GM12878 (cell line): Measurements from ENCODE around the gene KREMEN2. TPM values are rescaled to one million over a fixed set of nuclear protein-coding genes. Genes with fewer than 3 reads are reported as not detected.

ENCODE experiments used
- ATAC-seq: fragments of 200-7000 bp; cut with Tn5 transposase; 3 replicates; pipeline ENCODE4 v1.9.1; 2020; ENCODE audit warnings: mild to moderate bottlenecking, moderate library complexity
- BruUV-seq: library from RNA; stranded (reverse); fragments of 400-500 nt; replicated peaks from 2 replicates; lab custom pipeline; 2021; lab: Mats Ljungman, UMichigan
- CTCF ChIA-PET: fragments of 300-600 bp; sonication (Branson Sonifier 250); formaldehyde crosslinking; extraction: SDS; loops from one replicate; lab custom pipeline; 2021; ENCODE audit warnings: inconsistent platforms; lab: Yijun Ruan, JAX
- POLR2A ChIA-PET: fragments of 350-600 bp; formaldehyde crosslinking; extraction: SDS; loops from one replicate; lab custom pipeline; 2021; ENCODE audit warnings: inconsistent platforms; lab: Charles Lee
- RAD21 ChIA-PET: fragments of 300-600 bp; sonication (Branson Sonifier 250); formaldehyde crosslinking; loops from one replicate; lab custom pipeline; 2023; ENCODE audit warnings: antibody characterized with exemption; ENCODE audit not compliant: unreplicated experiment; lab: Charles Lee
- SMC1A ChIA-PET: fragments of 300-600 bp; sonication (Branson Sonifier 250); formaldehyde crosslinking; loops from one replicate; lab custom pipeline; 2023; ENCODE audit not compliant: unreplicated experiment, uncharacterized antibody; lab: Charles Lee
- DNase-seq: peaks from one replicate; pipeline ENCODE4 v3.0.0-alpha.2; 2011; ENCODE audit warnings: low read depth, low spot score
- FAIRE-seq: peaks from 3 replicates; lab custom pipeline; 2011; peaks lifted over from hg19 to GRCh38; lab: Jason Lieb, UNC
- H2AFZ ChIP-seq: 2 replicates; pipeline ENCODE4 v1.6.0; 2011; ENCODE audit warnings: low read depth, low read length, control low read depth; ENCODE audit not compliant: control insufficient read depth
- H3K27ac ChIP-seq: 2 replicates; pipeline ENCODE4 v1.5.1; 2011; ENCODE audit warnings: control low read depth; ENCODE audit not compliant: control insufficient read depth, insufficient read depth
- H3K27me3 ChIP-seq, 2 experiments: replicated peaks in 1 of 2; 2 replicates each; pipeline versions ENCODE4 v1.6.0 to v1.6.1; 2011; ENCODE audit warnings: low read length in 1 of 2; ENCODE audit not compliant: control insufficient read depth in 2 of 2, insufficient read depth in 2 of 2
- H3K36me3 ChIP-seq, 2 experiments: 2 replicates each; pipeline ENCODE4 v1.5.1; 2011; ENCODE audit warnings: low read length in 1 of 2; ENCODE audit not compliant: control insufficient read depth in 2 of 2, insufficient read depth in 2 of 2
- H3K4me1 ChIP-seq: 2 replicates; pipeline ENCODE4 v1.6.1; 2011; ENCODE audit warnings: mild to moderate bottlenecking, low read length, moderate library complexity, mixed read lengths; ENCODE audit not compliant: control insufficient read depth, insufficient read depth
- H3K4me2 ChIP-seq: 2 replicates; pipeline ENCODE4 v1.6.0; 2011; ENCODE audit warnings: control low read depth; ENCODE audit not compliant: control insufficient read depth, insufficient read depth
- H3K4me3 ChIP-seq: fragments of 200-600 bp; sonication (generic); 2 replicates; pipeline ENCODE4 v1.5.1; 2016
- H3K79me2 ChIP-seq: 2 replicates; pipeline ENCODE4 v1.6.0; 2011; ENCODE audit warnings: low read length; ENCODE audit not compliant: control insufficient read depth, insufficient read depth
- H3K9ac ChIP-seq: 2 replicates; pipeline ENCODE4 v1.8.0; 2011; ENCODE audit warnings: low read length, control low read depth, mixed read lengths; ENCODE audit not compliant: control insufficient read depth, insufficient read depth
- H3K9me3 ChIP-seq: replicated peaks from 3 replicates; pipeline ENCODE4 v1.5.1; 2011; ENCODE audit warnings: mild to moderate bottlenecking, low read length; ENCODE audit not compliant: control insufficient read depth, insufficient read depth
- H4K20me1 ChIP-seq: 2 replicates; pipeline ENCODE4 v1.6.0; 2011; ENCODE audit not compliant: control insufficient read depth, insufficient read depth
- GABPA ChIP-seq: IDR thresholded peaks from 2 replicates; pipeline ENCODE4 v1.6.1; 2014; ENCODE audit warnings: antibody characterized with exemption, low read depth, mild to moderate bottlenecking, inconsistent platforms
- MTA3 ChIP-seq: IDR thresholded peaks from 2 replicates; pipeline ENCODE4 v1.6.1; 2012; ENCODE audit warnings: low read length, inconsistent platforms, borderline replicate concordance
- NKRF ChIP-seq: fragments of 450-650 bp; conservative IDR thresholded peaks from 2 replicates; pipeline ENCODE4 v1.6.1; 2017; ENCODE audit warnings: mild to moderate bottlenecking, moderate library complexity
- POLR2A ChIP-seq: IDR thresholded peaks from 2 replicates; pipeline ENCODE4 v1.6.1; 2011; ENCODE audit warnings: low read depth, mild to moderate bottlenecking, low read length
- ZBED1 ChIP-seq: IDR thresholded peaks from 2 replicates; pipeline ENCODE4 v1.6.1; 2016; ENCODE audit warnings: borderline replicate concordance
- WGBS: methylation state at CpG from one replicate; pipeline ENCODE4 v1.1.6; 2016; ENCODE audit warnings: low lambda C conversion rate; ENCODE audit not compliant: insufficient replicate concordance, insufficient coverage; ENCODE audit errors: missing lambda C conversion rate; 5-methylcytosine and 5-hydroxymethylcytosine counted together
- in situ Hi-C: fragments of 300-500 bp; cut with MboI; formaldehyde crosslinking; loops from 9 replicates; pipeline ENCODE4 v1.14.3; 2018; ENCODE audit warnings: mixed read lengths
- intact Hi-C: fragments of 100-400 bp; cut with micrococcal nuclease; formaldehyde crosslinking; loops from one replicate; pipeline ENCODE4 v1.14.2; 2022; ENCODE audit not compliant: unreplicated experiment
- polyA plus RNA-seq, 11 experiments: library from polyadenylated mRNA; depleted of rRNA in 4 of 11; unstranded in 6 of 11; stranded (reverse) in 5 of 11; fragments of >200 nt; fragmentation: Nextera tagmentation in 4 of 11; fragmentation: Illumina TruSeq in 1 of 11; extraction: Ambion mirVana in 4 of 11; extraction: Trizol in 1 of 11; gene quantifications; 1 replicate in 1 of 11; 2 replicates in 10 of 11; pipeline versions ENCODE4 v1.2.1 to v1.2.3, GENCODE V29; 2011 to 2016; ENCODE audit warnings: inconsistent platforms in 2 of 11, missing spikeins in 2 of 11, low read depth in 1 of 11
- total RNA-seq, 4 experiments: library from RNA; depleted of rRNA in 3 of 4; stranded (reverse); fragments of >200 nt in 3 of 4; fragmentation: Illumina TruSeq in 1 of 4; extraction: Trizol in 1 of 4; gene quantifications; 2 replicates each; pipeline versions ENCODE4 v1.2.1 to v1.2.3, GENCODE V29; 2013 to 2021

KREMEN2 gene
- total and polyA plus RNA-seq, 10 of the 15 experiments (the other 5 are each of a cell fraction or from before 2014, with no cell fraction given), result 0.06 to 3.7 (median 0.83) TPM; not detected in 2

GRCh38 chr16:2973093-2973492, 9.0 kb downstream of the KREMEN2 start:
- H3K4me1 ChIP-seq, result peaks cover 10% of the 10 kb centered on the region
- SMC1A ChIA-PET, result interaction anchor here (0.8 kb wide), 1 partner anchor 9 kb away, joined by 3 read pairs; the partner anchor contains the start of gene KREMEN2
- CTCF ChIA-PET, result interaction anchor here (1.4 kb wide), 1 partner anchor 53 kb away, joined by 3 read pairs; no protein-coding TSS in a partner anchor
- ATAC-seq, result no peak
- peaks cover 16% of the 10 kb centered on the region for H3K79me2 ChIP-seq
- RAD21 ChIA-PET, result no interaction called here
- no peak overlapping the region for H3K27ac ChIP-seq
- intact Hi-C loops, result no loop called here
- no peak for FAIRE-seq
- WGBS, result 74% methylated on average over 4 of the region's 5 CpGs
- H3K4me3 ChIP-seq, result no peak overlapping the region
- DNase-seq, result no peak
- peaks cover 4 to 22% of the 10 kb centered on the region in 2 experiments; a peak in 3 of 4 replicates for H3K36me3 ChIP-seq
- POLR2A ChIA-PET, result interaction anchor here (1.1 kb wide), 1 partner anchor 27 kb away, joined by 3 read pairs; no protein-coding TSS in a partner anchor
- H3K9ac ChIP-seq, result no peak overlapping the region
- no peaks in the 10 kb centered on the region for H3K27me3 ChIP-seq
- in situ Hi-C loops, result no loop called here
- no peaks in the 10 kb centered on the region for H3K9me3 ChIP-seq
- no peaks in the 10 kb centered on the region for H4K20me1 ChIP-seq
- BruUV-seq, result no TSS peak
- TF ChIP-seq POLR2A (peak; percentile 7; the same call in 1 of the 2 replicates), NKRF (no peak), GABPA (no peak)
- H3K4me2 ChIP-seq, result no peak overlapping the region
- H2AFZ ChIP-seq, result no peak overlapping the region

GRCh38 chr16:2973605-2974318, 9.7 kb downstream of the KREMEN2 start:
- Histone ChIP-seq H3K4me3 (no peak overlapping the region), H3K4me1 (peaks cover 4% of the 10 kb centered on the region), H2AFZ (no peak overlapping the region), H3K9ac (no peak overlapping the region), H4K20me1 (no peaks in the 10 kb centered on the region), H3K4me2 (no peak overlapping the region), H3K79me2 (peaks cover 16% of the 10 kb centered on the region), H3K36me3 (peaks cover 4 to 22% of the 10 kb centered on the region in 2 experiments; a peak in 3 of 4 replicates), H3K9me3 (no peaks in the 10 kb centered on the region), H3K27ac (no peak overlapping the region), H3K27me3 (no peaks in the 10 kb centered on the region)
- BruUV-seq, result no TSS peak
- DNase-seq, result no peak
- SMC1A ChIA-PET, result no interaction called here
- POLR2A ChIA-PET, result interaction anchor here (1.1 kb wide), 1 partner anchor 28 kb away, joined by 3 read pairs; no protein-coding TSS in a partner anchor
- TF ChIP-seq POLR2A (peak; percentile 38; the same call in 1 of the 2 replicates), MTA3 (0 out of 2 replicates have a peak, but pooled peaks have one; percentile 21), ZBED1 (no peak)
- CTCF ChIA-PET, result no interaction called here
- RAD21 ChIA-PET, result no interaction called here
- ATAC-seq, result no peak
- intact Hi-C loops, result no loop called here
- in situ Hi-C loops, result no loop called here
- 69% methylated on average over 17 of the region's 17 CpGs for WGBS
- FAIRE-seq, result no peak
